ENCODE measurements around the gene MMP28.

MMP28 gene, protein sequence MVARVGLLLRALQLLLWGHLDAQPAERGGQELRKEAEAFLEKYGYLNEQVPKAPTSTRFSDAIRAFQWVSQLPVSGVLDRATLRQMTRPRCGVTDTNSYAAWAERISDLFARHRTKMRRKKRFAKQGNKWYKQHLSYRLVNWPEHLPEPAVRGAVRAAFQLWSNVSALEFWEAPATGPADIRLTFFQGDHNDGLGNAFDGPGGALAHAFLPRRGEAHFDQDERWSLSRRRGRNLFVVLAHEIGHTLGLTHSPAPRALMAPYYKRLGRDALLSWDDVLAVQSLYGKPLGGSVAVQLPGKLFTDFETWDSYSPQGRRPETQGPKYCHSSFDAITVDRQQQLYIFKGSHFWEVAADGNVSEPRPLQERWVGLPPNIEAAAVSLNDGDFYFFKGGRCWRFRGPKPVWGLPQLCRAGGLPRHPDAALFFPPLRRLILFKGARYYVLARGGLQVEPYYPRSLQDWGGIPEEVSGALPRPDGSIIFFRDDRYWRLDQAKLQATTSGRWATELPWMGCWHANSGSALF

DNA sequence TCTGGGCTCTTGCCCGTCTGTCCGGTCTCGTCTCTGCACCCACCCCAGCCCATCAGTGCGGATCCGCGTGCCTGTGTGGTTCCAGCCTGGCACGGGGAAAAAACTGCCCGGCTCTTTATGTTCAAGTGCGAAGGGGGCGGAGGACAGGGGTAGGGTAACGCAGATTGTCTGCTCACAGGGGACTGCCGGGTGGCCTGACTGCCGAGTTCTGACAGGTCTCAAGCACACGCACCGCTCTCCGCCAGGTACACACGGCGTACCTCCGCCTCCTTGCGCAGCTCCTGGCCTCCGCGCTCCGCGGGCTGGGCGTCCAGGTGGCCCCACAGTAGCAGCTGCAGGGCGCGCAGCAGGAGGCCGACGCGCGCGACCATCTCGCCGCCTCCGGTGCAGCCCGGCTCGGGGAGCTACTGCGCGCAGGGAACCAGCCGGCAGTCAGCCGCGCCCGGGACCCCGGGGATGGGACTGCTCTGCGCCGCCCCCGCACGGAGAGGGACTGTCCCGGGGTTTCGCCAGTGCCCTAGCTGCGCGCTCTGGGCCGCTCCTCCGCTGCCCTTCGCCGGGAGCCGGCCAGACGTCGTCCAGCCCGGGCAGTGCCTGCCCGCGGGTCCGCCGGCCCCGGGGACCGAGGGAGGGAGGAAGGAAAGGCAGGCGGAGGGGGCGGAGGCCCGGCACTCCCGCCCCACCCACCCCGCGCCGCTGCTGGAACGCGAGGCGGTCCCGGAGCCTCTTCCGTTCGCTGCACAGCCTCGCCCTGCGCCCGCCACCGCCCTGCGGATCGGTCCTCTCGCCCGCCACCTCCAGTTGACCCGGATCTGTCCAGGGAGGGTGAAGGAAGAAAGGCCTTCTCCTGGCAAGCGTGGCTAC is at the start of gene MMP28:
MMP28 (minus strand) TSS at position 635 of the 864 bp plus-strand sequence; CDS start at position 371, 264 bp downstream.
- Mint-ChIP-seq H3K4me3 (peak within 1 kb of the TSS; percentile 84 to 95), H3K9me3 (no peaks in the 10 kb centered on the region), H3K27ac (peak within 1 kb of the TSS in 1 of 2 donors; percentile 53), H3K4me1 (peaks cover 26% of the 10 kb centered on the region), H3K27me3 (peaks cover 62% of the 10 kb centered on the region)
- DNase-seq = peak; percentile 47 to 64
- peak; percentile 83 for ATAC-seq

DNA sequence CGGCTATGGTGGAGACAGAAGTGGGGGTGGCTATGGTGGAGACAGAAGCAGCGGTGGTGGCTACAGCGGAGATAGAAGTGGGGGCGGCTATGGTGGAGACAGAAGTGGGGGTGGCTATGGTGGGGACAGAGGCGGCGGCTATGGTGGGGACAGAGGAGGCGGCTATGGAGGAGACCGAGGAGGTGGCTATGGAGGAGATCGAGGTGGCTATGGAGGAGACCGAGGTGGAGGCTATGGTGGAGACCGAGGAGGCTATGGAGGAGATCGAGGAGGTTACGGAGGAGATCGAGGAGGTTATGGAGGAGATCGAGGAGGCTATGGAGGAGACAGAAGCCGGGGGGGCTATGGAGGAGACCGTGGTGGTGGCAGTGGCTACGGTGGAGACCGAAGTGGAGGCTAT is 49.1 kb upstream of the MMP28 start:
- Mint-ChIP-seq H3K9me3 (no peaks in the 10 kb centered on the region), H3K4me3 (no peak overlapping the region), H3K27me3 (no peaks in the 10 kb centered on the region), H3K4me1 (peaks cover 8% of the 10 kb centered on the region), H3K27ac (peak overlapping the region in 1 of 2 donors; percentile 8)
- no peak for DNase-seq
- no peak for ATAC-seq

DNA sequence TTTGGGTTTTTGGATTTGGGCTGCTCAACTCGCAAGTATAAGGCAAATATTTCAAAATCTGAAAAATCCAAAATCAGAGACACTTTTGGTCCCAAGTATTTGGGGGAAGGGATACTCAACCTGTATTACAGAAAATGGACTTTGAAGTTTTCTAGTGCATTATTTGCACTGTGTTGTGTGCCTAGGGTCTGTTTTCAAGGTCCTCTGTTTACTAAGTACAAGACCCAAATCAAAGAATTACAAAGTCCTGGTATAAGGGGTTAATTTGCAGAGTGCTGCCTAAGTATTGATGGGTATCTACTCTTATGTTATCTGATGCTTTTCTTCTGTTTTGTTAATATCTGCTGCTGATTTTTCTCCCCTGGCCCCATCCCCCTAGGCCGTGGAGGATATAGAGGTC is 48.3 kb upstream of the MMP28 start:
- Mint-ChIP-seq H3K27me3 (no peaks in the 10 kb centered on the region), H3K4me1 (peaks cover 6% of the 10 kb centered on the region), H3K4me3 (no peak overlapping the region), H3K27ac (peak overlapping the region in 1 of 2 donors; percentile 72), H3K9me3 (no peaks in the 10 kb centered on the region)
- DNase-seq (no peak), ATAC-seq (no peak)

DNA sequence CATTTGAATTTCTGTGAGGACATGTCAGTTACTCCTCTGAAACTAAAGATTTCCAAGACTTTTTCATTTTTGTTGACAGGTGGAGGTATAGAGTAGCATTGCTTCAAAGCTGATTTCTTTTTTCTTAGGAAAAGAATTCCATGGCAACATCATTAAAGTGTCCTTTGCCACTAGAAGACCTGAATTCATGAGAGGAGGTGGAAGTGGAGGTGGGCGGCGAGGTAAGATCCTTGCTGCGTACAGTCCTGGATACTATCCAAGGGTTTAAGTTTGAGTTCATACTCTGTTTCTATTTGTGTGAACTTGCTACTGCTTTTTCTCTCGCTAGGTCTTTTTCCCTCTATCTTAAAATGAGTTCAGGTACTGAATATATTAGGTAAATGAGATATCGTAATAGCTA is 46.8 kb upstream of the MMP28 start:
- DNase-seq (no peak), ATAC-seq (no peak)
- Mint-ChIP-seq H3K27ac (peak overlapping the region in 1 of 2 donors; percentile 52), H3K4me1 (peaks cover 6% of the 10 kb centered on the region), H3K27me3 (no peaks in the 10 kb centered on the region), H3K4me3 (no peak overlapping the region), H3K9me3 (no peaks in the 10 kb centered on the region)

DNA sequence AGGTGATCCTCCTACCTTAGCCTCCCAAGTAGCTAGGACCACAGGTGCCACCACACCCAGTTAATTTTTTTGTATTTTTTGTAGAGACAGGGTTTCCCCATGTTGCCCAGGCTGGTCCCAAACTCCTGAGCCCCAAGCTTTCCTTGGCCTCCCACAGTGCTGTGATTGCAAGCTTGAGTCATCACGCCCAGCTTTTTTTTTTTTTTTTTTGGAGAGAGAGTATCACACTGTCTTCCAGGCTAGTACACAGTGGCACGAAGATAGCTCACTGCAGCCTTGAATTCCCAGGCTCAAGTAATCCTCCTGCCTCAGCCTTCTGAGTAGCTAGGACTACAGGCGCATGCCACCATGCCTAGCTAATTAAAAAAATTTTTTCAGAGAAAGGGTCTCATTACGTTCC is 46.1 kb upstream of the MMP28 start:
- H3K9me3 Mint-ChIP-seq = no peaks in the 10 kb centered on the region
- peak overlapping the region in 1 of 2 donors; percentile 78 for H3K27ac Mint-ChIP-seq
- ATAC-seq = no peak
- peaks cover 6% of the 10 kb centered on the region for H3K4me1 Mint-ChIP-seq
- H3K27me3 Mint-ChIP-seq = no peaks in the 10 kb centered on the region
- no peak for DNase-seq
- no peak overlapping the region for H3K4me3 Mint-ChIP-seq

DNA sequence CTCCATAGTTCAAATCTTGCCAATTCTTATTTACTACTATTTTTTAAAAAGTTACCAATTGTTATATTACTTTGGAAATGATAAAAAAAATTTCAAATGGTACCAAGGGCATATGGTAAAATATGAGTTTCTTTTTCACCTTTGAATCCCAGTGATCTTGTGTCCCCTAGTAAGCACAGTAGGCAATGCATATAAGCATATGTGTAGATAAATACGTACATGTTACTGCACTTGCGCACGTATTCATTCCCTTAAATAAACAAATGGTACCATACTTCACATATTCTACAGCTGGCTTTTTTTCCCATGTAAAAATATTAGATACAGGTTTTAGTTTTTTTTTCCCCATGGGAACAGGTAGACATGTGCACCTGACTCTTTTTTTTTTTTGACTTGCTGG is 45.7 kb upstream of the MMP28 start:
- DNase-seq (no peak), ATAC-seq (no peak)
- peaks cover 6% of the 10 kb centered on the region for H3K4me1 Mint-ChIP-seq
- peak overlapping the region in 1 of 2 donors; percentile 78 for H3K27ac Mint-ChIP-seq
- no peak overlapping the region for H3K4me3 Mint-ChIP-seq
- no peaks in the 10 kb centered on the region for H3K27me3 Mint-ChIP-seq
- H3K9me3 Mint-ChIP-seq = no peaks in the 10 kb centered on the region

DNA sequence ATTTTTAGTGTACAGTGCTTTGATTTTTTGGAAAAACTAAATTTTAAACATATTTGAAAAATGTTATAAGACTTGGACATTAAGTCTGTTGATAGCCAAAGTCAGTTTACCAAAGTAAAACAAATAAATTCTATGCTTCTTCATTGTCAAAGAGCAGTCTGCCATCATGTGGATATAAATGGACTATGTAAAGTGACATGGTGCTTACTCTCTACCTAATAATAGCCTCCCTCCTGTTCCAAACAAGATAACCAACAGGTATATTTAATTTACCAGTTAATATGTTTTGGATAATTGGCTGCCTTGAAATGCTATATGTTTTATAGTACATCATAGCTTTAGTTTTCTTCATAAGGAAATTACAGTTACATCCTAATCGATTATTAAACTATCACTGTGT is 29.8 kb upstream of the MMP28 start:
- ATAC-seq (no peak), DNase-seq (no peak)
- Mint-ChIP-seq H3K4me3 (no peak overlapping the region), H3K9me3 (no peaks in the 10 kb centered on the region), H3K27me3 (no peaks in the 10 kb centered on the region), H3K4me1 (peaks cover 14% of the 10 kb centered on the region), H3K27ac (no peak overlapping the region)

DNA sequence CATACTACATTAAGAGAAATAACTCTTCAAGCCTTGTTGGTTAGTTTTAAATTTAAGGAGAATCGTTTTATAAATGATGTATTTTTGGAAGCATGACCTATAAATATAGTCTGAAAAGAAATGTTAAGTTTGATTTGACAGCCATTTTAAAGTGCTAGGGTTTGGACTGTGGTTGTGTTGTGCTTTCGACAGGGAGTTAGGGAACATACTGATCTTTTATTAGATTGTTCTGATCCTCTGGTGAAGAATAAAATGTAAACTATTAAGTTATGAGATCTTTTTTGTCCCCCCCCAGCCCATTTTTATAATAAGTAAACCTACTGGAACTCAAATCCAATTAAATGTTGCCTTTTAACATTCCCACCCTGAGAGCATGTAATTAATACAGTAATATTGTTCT is 25.9 kb upstream of the MMP28 start:
- no peak for ATAC-seq
- no peak for DNase-seq
- Mint-ChIP-seq H3K27me3 (no peaks in the 10 kb centered on the region), H3K4me3 (no peak overlapping the region), H3K4me1 (peaks cover 22% of the 10 kb centered on the region), H3K27ac (no peak overlapping the region), H3K9me3 (no peaks in the 10 kb centered on the region)

DNA sequence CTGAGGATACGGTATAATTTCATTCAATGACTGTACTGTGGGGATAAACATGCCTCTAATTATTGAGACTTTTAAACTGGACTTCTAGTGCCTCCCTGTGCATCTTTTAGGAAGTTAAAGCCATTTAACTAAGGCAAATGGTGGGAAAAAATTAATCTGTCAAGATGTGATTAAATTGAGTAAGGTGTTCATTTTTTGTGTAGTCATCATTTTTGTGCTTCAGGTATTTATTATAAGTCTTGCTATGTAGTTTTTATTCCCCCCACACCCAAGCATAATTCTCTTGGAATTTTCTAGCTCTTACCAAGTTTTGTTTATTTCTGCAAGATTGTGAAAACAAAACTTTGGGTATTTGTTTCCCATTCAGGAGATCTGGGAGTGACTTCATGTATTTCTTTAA is 24.0 kb upstream of the MMP28 start:
- Mint-ChIP-seq H3K9me3 (no peaks in the 10 kb centered on the region), H3K4me1 (peaks cover 40% of the 10 kb centered on the region), H3K4me3 (no peak overlapping the region), H3K27ac (no peak overlapping the region), H3K27me3 (no peaks in the 10 kb centered on the region)
- no peak for ATAC-seq
- no peak for DNase-seq

DNA sequence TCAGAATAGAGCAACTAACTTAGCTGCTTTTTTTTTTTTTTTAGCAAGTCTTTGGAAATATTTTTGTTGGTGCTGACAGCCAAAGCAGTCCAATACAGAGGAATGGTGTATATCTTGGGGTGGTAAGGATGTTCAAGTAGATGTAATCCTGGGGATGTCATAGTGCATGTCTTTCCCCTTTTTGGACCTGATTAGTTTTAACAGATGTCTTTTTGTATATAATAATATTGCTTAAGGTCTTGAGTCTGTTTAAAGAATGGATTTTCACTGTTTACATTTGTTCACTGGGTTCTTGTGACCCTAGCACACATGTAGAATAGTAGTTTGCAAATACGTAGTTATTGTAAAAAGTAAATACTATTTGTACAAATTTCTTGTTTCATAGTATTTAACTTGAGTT is 21.8 kb upstream of the MMP28 start:
- Mint-ChIP-seq H3K4me3 (no peak overlapping the region), H3K27me3 (no peaks in the 10 kb centered on the region), H3K27ac (no peak overlapping the region), H3K9me3 (no peaks in the 10 kb centered on the region), H3K4me1 (peaks cover 50% of the 10 kb centered on the region)
- ATAC-seq = no peak
- DNase-seq = no peak

DNA sequence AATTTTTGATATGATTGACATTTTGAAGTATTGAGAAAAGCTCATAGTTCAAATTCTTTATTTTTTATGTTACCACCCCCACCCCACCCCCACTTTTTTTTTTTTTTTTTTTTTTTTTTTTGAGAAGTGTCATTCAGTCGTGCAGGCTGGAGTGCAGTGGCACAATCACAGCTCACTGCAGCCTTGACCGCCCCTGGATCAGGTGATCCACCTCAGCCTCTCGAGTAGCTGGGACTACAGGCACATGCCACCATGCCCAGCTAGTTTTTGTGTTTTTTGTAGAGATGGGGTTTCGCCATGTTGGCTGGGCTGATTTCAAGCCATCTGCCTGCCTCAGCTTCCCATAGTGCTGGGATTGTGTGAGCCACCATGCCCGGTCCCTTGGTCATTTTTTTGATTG is 21.3 kb upstream of the MMP28 start:
- ATAC-seq (no peak), DNase-seq (no peak)
- no peak overlapping the region for H3K4me3 Mint-ChIP-seq
- H3K27me3 Mint-ChIP-seq = no peaks in the 10 kb centered on the region
- H3K27ac Mint-ChIP-seq = no peak overlapping the region
- no peaks in the 10 kb centered on the region for H3K9me3 Mint-ChIP-seq
- H3K4me1 Mint-ChIP-seq = peaks cover 54% of the 10 kb centered on the region

DNA sequence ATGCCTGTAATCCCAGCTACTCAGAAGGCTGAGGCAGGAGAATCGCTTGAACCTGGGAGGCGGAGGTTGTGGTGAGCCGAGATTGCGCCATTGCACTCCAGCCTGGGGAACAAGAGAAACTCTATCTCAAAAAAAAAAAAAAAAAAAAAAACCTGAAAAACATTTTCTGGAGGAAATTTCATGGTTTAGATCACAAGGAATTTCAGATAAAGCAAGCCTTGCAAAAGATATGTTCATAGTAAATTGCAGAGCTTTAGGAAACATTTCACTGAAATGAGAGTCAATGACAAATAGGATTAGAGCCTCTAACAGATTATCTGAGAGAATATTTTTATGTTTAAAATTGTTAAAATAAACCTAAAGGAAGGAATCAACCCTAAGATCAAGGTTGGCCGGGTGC is 17.0 kb upstream of the MMP28 start:
- H3K4me3 Mint-ChIP-seq = peak overlapping the region in 1 of 2 donors; percentile 2
- H3K4me1 Mint-ChIP-seq = peaks cover 59% of the 10 kb centered on the region
- peak overlapping the region in 1 of 2 donors; percentile 54 for H3K27ac Mint-ChIP-seq
- DNase-seq = no peak
- no peaks in the 10 kb centered on the region for H3K27me3 Mint-ChIP-seq
- no peaks in the 10 kb centered on the region for H3K9me3 Mint-ChIP-seq
- no peak for ATAC-seq

DNA sequence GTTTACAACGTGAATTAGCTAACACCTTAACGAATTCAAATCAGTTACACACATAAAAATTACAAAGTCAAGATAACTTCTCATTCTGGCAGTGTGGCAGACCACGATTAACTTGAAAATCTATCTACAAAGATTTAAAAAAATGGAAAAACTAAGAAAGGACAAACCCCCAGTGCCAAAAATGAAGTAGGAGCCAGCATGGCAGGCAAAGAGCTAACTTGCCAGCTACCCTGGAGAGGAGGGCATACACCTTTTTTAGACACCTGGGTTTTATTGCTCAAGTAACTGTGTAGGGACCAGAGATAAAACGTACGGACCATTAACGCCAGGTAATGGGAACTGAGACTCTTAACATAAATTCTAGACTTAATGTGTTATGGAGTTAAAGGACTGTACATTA is 16.3 kb upstream of the MMP28 start:
- DNase-seq = no peak
- Mint-ChIP-seq H3K27ac (no peak overlapping the region), H3K4me3 (peak overlapping the region in 1 of 2 donors; percentile 45), H3K9me3 (no peaks in the 10 kb centered on the region), H3K4me1 (peaks cover 66% of the 10 kb centered on the region), H3K27me3 (no peaks in the 10 kb centered on the region)
- ATAC-seq = no peak

DNA sequence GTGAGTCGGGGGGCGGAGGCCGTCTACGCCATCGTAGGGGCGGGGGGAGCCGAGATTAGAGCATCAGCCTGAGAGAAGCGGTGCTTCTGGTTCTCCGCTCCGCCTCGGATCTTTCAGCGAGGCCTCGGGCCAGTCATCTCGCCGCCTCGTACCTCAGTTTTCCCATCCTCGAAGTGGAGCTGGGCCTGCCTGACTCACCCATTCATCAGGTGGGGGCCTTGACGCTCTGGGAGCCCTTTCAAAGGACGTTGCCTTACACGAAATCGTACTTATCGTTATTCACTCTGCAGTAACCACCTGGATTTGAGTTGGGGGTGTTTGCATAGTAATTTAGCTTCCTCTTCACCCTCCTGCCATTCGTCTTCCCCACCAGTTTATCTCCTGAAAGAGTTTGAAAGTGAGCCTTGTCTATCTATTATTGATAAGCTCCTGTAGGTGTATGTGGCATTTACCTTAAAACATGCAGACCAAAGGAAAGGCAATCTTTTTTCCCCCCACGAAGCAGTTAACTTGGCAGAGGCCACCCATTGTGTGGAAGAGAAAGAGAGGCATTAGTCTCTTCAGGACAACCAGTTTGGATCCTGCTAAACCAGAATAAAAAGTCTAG is 14.5 kb upstream of the MMP28 start:
- no peaks in the 10 kb centered on the region for H3K9me3 Mint-ChIP-seq
- peak; percentile 1 for ATAC-seq
- no peak for DNase-seq
- H3K4me1 Mint-ChIP-seq = peaks cover 56% of the 10 kb centered on the region
- H3K27me3 Mint-ChIP-seq = no peaks in the 10 kb centered on the region
- H3K27ac Mint-ChIP-seq = peak overlapping the region; percentile 98 to 100
- H3K4me3 Mint-ChIP-seq = peak overlapping the region; percentile 87 to 97

DNA sequence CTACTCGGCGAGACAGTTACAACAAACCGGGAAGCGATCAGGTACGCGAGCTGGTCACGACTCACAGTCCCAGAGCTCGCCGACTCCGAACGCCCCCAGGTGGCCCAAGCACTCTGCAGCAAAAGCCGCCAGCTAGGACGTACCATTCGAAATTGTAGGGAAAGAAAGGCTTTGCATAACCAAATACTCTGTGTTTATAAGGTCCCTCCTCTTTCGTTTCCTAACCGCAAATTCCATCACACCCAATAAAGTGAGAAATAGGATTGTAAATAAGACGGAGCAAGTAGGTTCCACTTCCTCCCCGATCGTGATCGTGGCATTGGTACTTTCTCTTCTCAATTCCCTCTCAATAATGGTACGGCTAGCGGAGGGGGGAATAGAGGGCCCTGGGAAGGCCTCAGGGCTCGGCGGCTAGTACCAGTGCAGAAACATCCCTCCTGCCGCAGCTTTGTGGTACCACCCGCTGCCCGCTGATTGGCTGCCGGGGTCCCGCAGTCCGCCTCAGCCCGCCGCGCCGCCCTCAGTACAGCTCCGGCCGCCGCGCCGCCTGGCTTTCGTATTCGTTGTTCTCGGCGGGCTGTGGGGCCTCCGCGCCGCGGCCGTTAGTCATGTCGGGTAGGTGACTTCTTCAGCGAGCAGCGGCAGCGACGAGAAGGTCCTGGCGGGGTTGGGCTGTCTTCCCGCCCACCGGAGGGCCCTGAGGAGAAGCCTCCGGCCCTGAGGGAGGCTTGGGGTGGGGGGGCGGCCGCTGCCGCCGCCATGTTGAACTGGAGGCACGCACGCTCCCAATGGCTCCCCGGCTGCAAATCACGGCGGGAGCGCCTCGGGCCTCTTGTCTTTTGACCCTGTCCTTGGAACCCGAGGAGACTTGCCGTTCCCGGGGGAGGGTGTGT is 13.8 kb upstream of the MMP28 start, which contains the start of gene TAF15:
TAF15 (plus strand) TSS at position 523 of the 893 bp plus-strand sequence; CDS start at position 609, 86 bp downstream.
- Mint-ChIP-seq H3K4me1 (peaks cover 54% of the 10 kb centered on the region), H3K9me3 (no peaks in the 10 kb centered on the region), H3K27ac (peak within 1 kb of the TSS; percentile 98 to 100), H3K4me3 (peak within 1 kb of the TSS; percentile 87 to 97), H3K27me3 (no peaks in the 10 kb centered on the region)
- DNase-seq (peak; percentile 97 to 98), ATAC-seq (peak; percentile 94)

Data from stimulated activated naive CD8-positive, alpha-beta T cell treated with anti-CD3 and anti-CD28 coated beads, Interleukin-15, amount 100 ng/mL, for 72 hours (primary cell).